ENCODE data around the gene TPM4. TPM values are rescaled to one million over a fixed set of nuclear protein-coding genes. Genes with fewer than 3 reads are reported as not detected.
"Not testable (repeated sequence)": the region's sequence is repeated elsewhere in the genome, so short reads cannot be mapped to it uniquely, and the experiment has no call there.

The TPM4 gene
- total RNA-seq, 1 experiment from 2014 or later, result 509 TPM

- no peak for DNase-seq (ENCODE audit: low read depth)
These were observed 5.1 kb upstream of the TPM4 start for GRCh38 chr19:16071072-16071691.

- no peak for DNase-seq (ENCODE audit: low read depth)
These were observed 2.8 kb upstream of the TPM4 start for GRCh38 chr19:16073481-16073880.

DNA sequence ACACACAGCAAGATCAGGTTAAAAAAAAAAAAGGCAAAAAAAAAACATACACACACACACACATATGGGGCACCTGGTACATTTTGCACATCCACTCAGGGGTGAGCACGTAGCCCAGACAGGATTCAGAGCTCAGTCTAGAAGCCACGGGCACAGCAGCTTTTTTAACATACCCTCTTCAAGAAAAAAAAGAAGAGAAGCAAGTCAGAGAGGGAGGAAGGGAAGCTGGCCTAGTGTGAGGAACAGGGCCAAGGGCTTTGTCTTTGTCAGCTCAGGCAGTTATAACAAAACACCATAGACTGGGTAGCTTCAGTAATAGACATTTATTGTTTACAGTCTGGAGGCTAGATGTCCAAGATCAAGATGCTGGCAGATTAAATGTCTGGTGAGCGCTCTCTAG lies 2.3 kb upstream of the TPM4 start:
- DNase-seq (ENCODE audit: low read depth), result no peak

- DNase-seq (ENCODE audit: low read depth), result no peak
These were observed 1.6 kb upstream of the TPM4 start for GRCh38 chr19:16074488-16075365.

GRCh38 chr19:16075430-16076153 lies 703 bp upstream of the TPM4 start:
- DNase-seq (ENCODE audit: low read depth), result no peak

DNA sequence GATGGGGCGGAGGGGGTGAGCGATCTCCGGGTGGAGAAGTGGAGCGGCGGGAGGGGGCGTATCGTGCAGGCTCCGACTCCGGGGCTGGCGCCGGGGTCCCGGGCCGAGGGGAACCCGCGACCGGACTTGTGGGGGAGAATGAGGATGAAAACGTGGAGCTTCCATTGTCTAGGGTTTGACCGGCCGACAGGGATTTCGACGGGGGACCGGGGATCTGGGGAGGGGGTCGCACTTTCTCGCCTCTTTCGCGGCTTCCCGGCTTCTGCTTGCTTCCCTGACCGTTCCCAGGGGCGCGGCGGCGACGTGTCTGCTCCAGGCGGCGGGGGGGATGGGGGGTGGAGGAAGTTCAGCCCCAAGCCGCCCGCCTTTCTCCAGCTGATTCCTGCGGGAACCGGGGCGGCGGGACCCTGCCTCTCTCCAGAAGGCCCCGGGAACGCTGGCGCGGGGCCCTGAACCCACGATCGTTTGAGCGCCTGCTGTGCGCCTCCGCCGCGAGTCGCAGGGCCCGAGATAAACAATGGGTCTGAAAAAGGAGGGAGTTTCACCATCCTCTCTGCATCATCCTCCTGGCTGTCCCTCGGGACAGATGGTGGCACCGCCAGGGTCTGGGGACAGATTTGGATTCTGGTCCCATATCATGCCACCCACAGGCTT lies 790 bp downstream of the TPM4 start:
- no peak for DNase-seq (ENCODE audit: low read depth)

DNA sequence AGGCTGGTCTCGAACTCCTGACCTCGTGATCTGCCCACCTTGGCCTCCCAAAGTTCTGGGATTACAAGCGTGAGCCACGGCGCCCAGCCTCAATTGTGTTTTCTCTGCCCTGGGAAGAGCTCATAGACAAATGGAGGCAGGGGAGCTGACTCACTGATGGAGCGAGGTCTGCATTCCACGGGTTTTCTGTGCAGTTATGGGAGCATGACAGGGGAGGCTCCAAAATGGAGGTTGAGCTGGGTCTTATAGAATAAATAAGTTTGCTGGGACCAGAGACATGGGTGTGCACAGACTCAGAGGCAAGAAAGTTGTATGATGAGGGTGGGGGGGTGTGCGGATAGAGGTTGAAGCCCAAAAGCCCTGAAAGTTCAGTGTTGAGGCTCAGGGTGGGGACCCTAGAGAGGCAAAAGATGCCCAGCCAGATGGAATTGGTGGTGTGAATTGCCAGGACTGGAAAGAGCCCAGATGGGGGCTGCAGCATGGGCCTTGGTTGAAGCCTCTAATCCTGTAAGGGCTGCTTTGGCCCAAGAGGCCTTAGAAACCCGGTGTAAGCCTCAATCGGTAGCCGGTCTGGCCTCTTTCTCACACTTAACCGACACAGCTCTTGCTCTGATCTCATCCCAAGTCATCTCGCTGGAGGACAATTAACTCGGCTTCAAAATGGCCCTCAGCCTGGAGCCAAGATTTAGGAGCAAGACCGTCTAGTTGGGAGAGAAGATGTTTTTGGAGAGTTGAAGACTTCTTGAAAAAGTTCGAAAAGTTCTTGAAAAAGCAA lies 1.9 kb downstream of the TPM4 start:
- DNase-seq (ENCODE audit: low read depth), result peak; percentile 51

DNA sequence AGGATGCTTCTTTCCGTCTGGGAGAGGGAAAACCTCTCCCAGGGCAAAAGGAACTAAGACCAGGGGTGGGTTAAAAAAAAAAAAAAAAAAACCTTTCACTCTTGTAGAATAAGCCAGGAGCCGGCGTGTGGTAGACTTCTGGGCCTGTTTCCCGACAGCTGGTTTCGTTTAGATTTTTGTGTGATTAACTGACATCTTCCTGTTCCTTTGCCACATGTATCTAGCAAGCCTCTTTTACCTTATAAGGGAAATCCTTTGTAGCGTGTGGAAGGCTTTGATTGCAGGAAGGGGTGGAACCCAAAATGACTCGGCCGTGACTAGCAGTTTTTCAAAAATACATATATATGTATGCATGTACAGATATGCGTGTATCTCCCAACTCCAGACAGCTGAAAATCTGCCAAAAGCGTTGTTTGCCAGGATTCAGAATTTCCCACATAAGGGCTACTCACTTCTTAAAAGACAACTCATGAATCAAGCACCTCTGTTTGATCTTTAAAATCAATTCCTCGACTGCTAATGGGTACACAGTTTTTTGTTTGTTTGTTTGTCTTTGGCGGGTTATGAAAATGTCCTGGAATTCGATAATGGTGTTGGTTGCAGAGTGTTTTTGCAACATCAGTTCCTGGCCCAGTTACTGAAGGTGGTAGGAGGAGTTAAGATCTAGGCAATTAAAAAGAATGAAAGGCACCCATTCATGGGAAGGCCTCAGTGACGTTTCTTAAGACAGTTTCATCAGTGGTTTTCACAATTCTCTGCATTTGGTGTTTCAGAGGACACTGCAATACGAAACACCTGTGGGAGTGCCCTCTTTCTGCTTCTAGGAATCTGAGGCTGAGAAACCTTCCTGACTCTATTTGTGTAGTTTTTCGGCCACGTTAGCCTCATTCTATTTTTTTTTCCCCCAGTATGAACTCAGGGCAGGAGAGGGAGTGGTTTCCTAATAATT lies 2.7 kb downstream of the TPM4 start:
- peak; percentile 97 for DNase-seq (ENCODE audit: low read depth)

DNA sequence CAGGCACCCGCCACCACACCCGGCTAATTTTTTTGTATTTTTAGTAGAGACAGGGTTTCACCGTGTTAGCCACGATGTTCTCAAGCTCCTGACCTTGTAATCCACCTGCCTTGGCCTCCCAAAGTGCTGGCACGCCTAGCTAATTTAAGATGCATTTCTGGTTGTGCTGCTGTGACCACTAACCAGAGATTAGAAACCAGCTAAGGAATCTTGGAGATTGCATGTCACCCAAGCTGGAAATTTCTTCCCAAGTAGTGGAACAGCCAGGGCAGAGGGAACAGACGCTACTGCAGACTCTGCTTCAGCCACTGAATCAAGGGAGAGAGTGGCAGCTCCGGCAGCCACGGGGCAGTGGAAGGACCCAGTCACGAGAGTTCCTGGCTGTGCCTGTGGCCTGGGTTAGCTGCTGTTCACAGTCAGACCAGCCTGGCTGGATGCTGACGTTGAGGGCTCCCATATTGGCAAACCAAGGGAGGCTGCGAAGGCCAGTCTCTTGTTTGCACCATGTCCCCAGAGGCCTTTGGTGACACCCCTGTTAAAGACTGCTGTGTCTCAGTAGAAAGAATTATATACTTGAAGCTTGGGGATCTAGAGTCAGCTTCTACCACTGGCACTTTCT lies 7.9 kb downstream of the TPM4 start:
- no peak for DNase-seq (ENCODE audit: low read depth)

DNA sequence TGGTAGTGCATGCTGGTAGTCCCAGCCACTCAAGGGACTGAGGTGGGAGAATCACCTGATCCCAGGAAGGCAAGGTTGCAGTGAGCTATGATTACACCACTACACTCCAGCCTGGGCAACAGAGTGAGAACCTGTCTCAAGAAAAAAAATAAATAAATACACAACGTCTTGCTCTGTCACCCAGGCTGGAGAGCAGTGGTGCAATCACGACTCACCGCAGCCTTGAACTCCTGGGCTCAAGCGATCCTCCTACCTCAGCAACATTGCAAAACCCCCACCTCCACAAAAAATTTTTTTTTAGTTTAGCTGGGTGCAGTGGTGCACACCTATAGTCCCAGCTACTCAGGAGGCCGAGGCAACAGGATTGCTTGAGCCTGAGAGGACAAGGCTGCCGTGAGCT lies 8.8 kb downstream of the TPM4 start:
- DNase-seq (ENCODE audit: low read depth), result no peak

- DNase-seq (ENCODE audit: low read depth), result not testable (repeated sequence)
These were observed 11.1 kb downstream of the TPM4 start for GRCh38 chr19:16087404-16087803.

DNA sequence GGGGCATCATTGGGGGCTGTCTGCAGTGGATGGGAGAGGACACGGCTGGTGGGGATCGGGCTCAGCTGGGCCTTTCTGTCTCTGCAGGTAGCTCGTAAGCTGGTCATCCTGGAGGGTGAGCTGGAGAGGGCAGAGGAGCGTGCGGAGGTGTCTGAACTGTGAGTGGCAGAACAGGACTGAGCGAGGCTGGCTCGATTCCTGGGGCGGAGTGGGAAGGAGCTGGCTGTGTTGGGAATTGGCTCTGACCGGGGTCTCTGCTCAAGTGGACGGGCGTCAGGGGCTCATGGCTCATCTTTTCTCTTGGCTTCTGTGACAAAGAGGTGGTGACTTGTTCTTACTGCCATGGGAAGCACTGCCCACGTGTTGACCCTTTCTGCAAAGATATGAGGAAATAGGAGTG lies 11.6 kb downstream of the TPM4 start:
- DNase-seq (ENCODE audit: low read depth), result no peak

DNA sequence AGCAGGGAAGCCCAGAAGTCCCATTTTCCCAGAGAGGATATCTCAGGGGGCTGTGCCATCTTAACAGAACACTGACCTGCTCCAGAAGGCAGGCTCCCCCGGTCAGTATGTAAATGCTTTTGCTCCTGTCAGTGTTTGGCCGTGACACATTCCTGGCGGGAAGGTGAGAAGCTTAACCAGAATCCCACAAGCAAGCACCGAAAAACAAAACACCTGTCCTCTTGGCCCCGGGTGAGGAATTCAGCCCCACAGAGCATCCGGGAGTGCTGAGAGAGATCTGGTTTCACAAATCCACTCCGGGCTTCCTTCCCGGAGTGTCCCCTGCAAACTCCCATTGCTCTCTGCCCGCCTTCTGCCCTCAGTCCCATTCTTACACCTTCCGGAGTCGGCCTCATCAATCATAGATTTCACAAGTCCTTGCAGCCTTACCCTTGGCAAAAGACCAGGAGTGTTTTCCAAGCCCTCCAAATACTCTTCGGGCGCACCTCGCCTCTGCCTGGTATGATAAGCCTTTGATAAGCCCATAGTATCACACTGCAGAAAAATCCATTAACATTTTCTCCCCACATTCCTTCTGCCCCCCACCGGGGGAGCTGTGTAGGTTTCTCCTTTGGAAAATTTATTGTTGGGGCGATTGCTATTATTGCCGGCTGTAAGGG lies 12.2 kb downstream of the TPM4 start:
- no peak for DNase-seq (ENCODE audit: low read depth)

- DNase-seq (ENCODE audit: low read depth), result no peak
These were observed 12.9 kb downstream of the TPM4 start for GRCh38 chr19:16089010-16089846.

- DNase-seq (ENCODE audit: low read depth), result no peak
These were observed 15.5 kb downstream of the TPM4 start for GRCh38 chr19:16091546-16092475.

- no peak for DNase-seq (ENCODE audit: low read depth)
These were observed 18.2 kb downstream of the TPM4 start for GRCh38 chr19:16094360-16095070.
